Measurements from ENCODE around the gene HOXA4. TPM values are rescaled to one million over a fixed set of nuclear protein-coding genes. Genes with fewer than 3 reads are reported as not detected.
A peak's percentile ranks its signal among the peaks of the same experiment; 100 is the strongest.

HOXA4 gene
- total and polyA plus RNA-seq, 2 experiments from 2014 or later, result not detected

- H3K4me2 ChIP-seq, result no peak overlapping the region; the same call in 1 of the 2 replicates
- ATAC-seq (no peak), DNase-seq (ENCODE audit: low spot score) (no peak)
- peaks cover 29% of the 10 kb centered on the region for H3K4me1 ChIP-seq (ENCODE audit: insufficient read depth)
- TF ChIP-seq EZH2phosphoT487 (IDR thresholded peaks at IDR 0.05; ENCODE audit: unreplicated experiment) (peak; percentile 58), CREB1 (CRISPR knock-in tag; IDR thresholded peaks at IDR 0.05; ENCODE audit: low read depth) (no peak), EZH2 (IDR thresholded peaks at IDR 0.05; ENCODE audit: low read depth, unreplicated experiment) (peak; percentile 70), NANOG (IDR thresholded peaks at IDR 0.05; ENCODE audit: borderline replicate concordance) (no peak), POLR2AphosphoS5 (IDR thresholded peaks at IDR 0.05; ENCODE audit: low read depth) (no peak)
- peaks cover 47% of the 10 kb centered on the region for H4K20me1 ChIP-seq (replicated peaks; ENCODE audit: insufficient read depth)
- H3K27ac ChIP-seq (ENCODE audit: low read depth), result no peak overlapping the region
- H3K9me2 ChIP-seq (ENCODE audit: insufficient read depth), result no peaks in the 10 kb centered on the region
- H3K36me3 Mint-ChIP-seq (ENCODE audit: low read depth), result no peaks in the 10 kb centered on the region; the same call in 2 of the 3 replicates
- no peaks in the 10 kb centered on the region for H3K79me2 ChIP-seq (replicated peaks; ENCODE audit: insufficient read depth)
- peaks cover 11% of the 10 kb centered on the region; the same call in 2 of the 3 replicates for H3K9me3 Mint-ChIP-seq
- H3K27me3 Mint-ChIP-seq (ENCODE audit: insufficient read depth, low read depth, poor library complexity), result peaks cover 95% of the 10 kb centered on the region
- no peak overlapping the region for H3K27ac Mint-ChIP-seq
- H3F3A ChIP-seq (replicated peaks; ENCODE audit: low read depth), result peaks cover 50% of the 10 kb centered on the region
- no peak overlapping the region for H2AFZ ChIP-seq
- H3K27me3 ChIP-seq (ENCODE audit: insufficient read depth), result peaks cover 100% of the 10 kb centered on the region
- H3K4me3 Mint-ChIP-seq, result no peak overlapping the region
- H3K36me3 ChIP-seq (ENCODE audit: insufficient read depth), result no peaks in the 10 kb centered on the region
- no peak overlapping the region for H3K4me3 ChIP-seq
- H3K4me1 Mint-ChIP-seq, result peaks cover 15% of the 10 kb centered on the region; the same call in 2 of the 3 replicates
These were observed 41.8 kb upstream of the HOXA4 start for GRCh38 chr7:27172315-27172774.

- peaks cover 100% of the 10 kb centered on the region for H3K27me3 ChIP-seq (ENCODE audit: insufficient read depth)
- Mint-ChIP-seq H3K27ac (no peak overlapping the region), H3K4me3 (peak overlapping the region; percentile 8; the same call in 1 of the 3 replicates), H3K4me1 (peaks cover 15% of the 10 kb centered on the region; the same call in 2 of the 3 replicates), H3K9me3 (peaks cover 14% of the 10 kb centered on the region; the same call in 2 of the 3 replicates), H3K27me3 (ENCODE audit: insufficient read depth, low read depth, poor library complexity) (peaks cover 95% of the 10 kb centered on the region), H3K36me3 (ENCODE audit: low read depth) (no peaks in the 10 kb centered on the region; the same call in 2 of the 3 replicates)
- H3F3A ChIP-seq (replicated peaks; ENCODE audit: low read depth), result peaks cover 51% of the 10 kb centered on the region
- H3K27ac ChIP-seq (ENCODE audit: low read depth), result no peak overlapping the region
- no peak overlapping the region for H2AFZ ChIP-seq
- H3K4me2 ChIP-seq, result no peak overlapping the region
- H4K20me1 ChIP-seq (replicated peaks; ENCODE audit: insufficient read depth), result peaks cover 50% of the 10 kb centered on the region
- peaks cover 29% of the 10 kb centered on the region for H3K4me1 ChIP-seq (ENCODE audit: insufficient read depth)
- no peaks in the 10 kb centered on the region for H3K9me2 ChIP-seq (ENCODE audit: insufficient read depth)
- no peak for ATAC-seq
- TF ChIP-seq REST (IDR thresholded peaks at IDR 0.05; ENCODE audit: unreplicated experiment), result no peak
- no peak for TF ChIP-seq JUNB (IDR thresholded peaks at IDR 0.05; ENCODE audit: unreplicated experiment)
- peak; percentile 7 for TF ChIP-seq EZH2phosphoT487 (IDR thresholded peaks at IDR 0.05; ENCODE audit: unreplicated experiment)
- peak; percentile 47 for TF ChIP-seq EZH2 (IDR thresholded peaks at IDR 0.05; ENCODE audit: low read depth, unreplicated experiment)
- no peaks in the 10 kb centered on the region for H3K79me2 ChIP-seq (replicated peaks; ENCODE audit: insufficient read depth)
- H3K36me3 ChIP-seq (ENCODE audit: insufficient read depth), result no peaks in the 10 kb centered on the region
- no peak overlapping the region for H3K4me3 ChIP-seq
- peak; percentile 52 for DNase-seq (ENCODE audit: low spot score)
These were observed 41.2 kb upstream of the HOXA4 start for GRCh38 chr7:27171637-27172314.

Measured in GM23338 (cell line).